ENCODE results near the gene XPR1. TPM values are rescaled to one million over a fixed set of nuclear protein-coding genes. Genes with fewer than 3 reads are reported as not detected.

Gene XPR1
- total RNA-seq, 1 donor from 2014 or later, result 12.0 TPM

DNA sequence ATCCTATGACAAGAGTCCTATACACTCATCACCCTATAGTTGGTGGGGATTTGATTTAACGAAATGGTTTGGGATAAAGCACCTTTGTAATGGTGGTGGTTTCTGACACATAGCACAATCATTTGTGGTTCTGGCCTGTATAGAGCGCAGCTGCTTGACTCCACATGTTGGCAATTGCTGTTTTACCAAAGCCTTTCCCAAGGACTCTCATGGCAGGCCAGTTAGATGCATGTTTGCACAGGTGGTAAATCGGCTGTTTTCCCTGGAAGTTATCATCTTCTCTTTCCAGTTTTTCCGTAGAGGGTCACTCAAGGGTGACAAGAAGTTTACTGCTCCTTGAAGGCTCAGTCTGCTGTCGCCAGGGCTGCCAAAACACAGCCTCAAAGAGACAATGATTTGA, 17.1 kb upstream of the XPR1 start:
- no peak for DNase-seq (ENCODE audit: extremely low spot score in 2 of 2)
- H3K27me3 ChIP-seq, result no peaks in the 10 kb centered on the region
- TF ChIP-seq POLR2AphosphoS5 (IDR thresholded peaks at IDR 0.05; ENCODE audit: insufficient read depth in 1 of 2, low read depth in 1 of 2), result no peak
- H3K27ac ChIP-seq, result no peak overlapping the region
- H3K9me3 ChIP-seq, result no peaks in the 10 kb centered on the region
- intact Hi-C loops (cut with DNase I), result no loop called here
- no peaks in the 10 kb centered on the region for H3K36me3 ChIP-seq
- no peaks in the 10 kb centered on the region for H3K4me1 ChIP-seq
- H3K4me3 ChIP-seq, result no peak overlapping the region

- Histone ChIP-seq H3K27me3 (no peaks in the 10 kb centered on the region), H3K36me3 (no peaks in the 10 kb centered on the region), H3K27ac (no peak overlapping the region), H3K4me1 (no peaks in the 10 kb centered on the region), H3K4me3 (no peak overlapping the region), H3K9me3 (no peaks in the 10 kb centered on the region)
- intact Hi-C loops (cut with DNase I), result no loop called here
- TF ChIP-seq POLR2A (IDR thresholded peaks at IDR 0.05) (no peak), CTCF (IDR thresholded peaks at IDR 0.05) (no peak), POLR2AphosphoS5 (IDR thresholded peaks at IDR 0.05; ENCODE audit: insufficient read depth in 1 of 2, low read depth in 1 of 2) (no peak)
- DNase-seq (ENCODE audit: extremely low spot score in 2 of 2), result no peak
Observed at GRCh38 chr1:180615493-180616290, 16.1 kb upstream of the XPR1 start.

DNA sequence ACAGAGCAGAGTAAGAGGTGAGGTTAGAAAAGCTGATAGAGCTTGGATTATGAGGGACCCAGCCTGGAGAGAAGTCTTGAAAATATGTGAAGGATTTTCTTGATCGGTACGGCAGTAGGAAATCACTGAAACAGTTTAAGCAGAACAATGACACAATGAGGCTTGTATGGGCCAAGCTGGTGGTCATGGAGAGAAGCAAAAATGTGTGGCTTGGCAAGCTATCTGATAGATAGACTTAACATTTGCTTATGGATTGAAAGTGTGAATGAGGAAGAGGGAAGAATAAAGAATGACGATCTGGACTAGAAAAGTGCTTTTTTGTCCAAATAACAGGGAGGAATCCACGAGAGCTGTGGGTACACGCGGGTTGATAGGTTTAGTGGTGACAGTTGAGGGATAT, 15.4 kb upstream of the XPR1 start:
- TF ChIP-seq POLR2AphosphoS5 (IDR thresholded peaks at IDR 0.05; ENCODE audit: insufficient read depth in 1 of 2, low read depth in 1 of 2) (no peak), CTCF (IDR thresholded peaks at IDR 0.05) (no peak), POLR2A (IDR thresholded peaks at IDR 0.05) (no peak)
- Histone ChIP-seq H3K9me3 (no peaks in the 10 kb centered on the region), H3K4me1 (no peaks in the 10 kb centered on the region), H3K4me3 (no peak overlapping the region), H3K27ac (no peak overlapping the region), H3K36me3 (no peaks in the 10 kb centered on the region), H3K27me3 (no peaks in the 10 kb centered on the region)
- intact Hi-C loops (cut with DNase I), result no loop called here
- DNase-seq (ENCODE audit: extremely low spot score in 2 of 2), result no peak

DNA sequence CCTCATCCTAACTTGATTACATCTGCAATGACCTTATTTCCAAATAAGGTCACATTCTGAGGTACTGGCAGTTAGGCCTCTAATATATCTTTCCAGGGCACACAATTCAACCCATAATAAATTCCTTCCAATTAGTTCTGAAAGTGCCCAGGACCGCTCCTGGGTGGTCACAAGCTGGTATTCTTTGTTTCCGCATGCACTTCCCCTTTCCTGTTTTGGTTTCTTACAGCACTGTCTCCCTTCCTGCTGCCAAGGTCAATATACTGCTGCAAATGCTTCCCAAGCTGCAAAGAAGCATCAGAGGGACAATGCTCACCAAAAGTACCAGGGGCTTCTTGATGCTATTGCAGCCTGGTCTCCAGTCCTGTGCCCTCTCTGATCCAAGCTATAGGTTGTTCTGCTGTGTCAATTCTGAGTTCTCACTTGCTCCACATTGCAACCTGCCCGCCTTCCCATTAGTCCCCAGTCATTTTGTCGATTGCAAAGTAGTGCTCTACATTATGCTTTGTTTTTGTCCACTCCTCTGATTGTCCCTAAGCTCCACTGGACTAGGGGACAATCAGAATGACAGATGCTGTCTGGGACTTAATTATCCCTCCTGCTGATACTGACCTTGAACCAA, 13.9 kb upstream of the XPR1 start:
- H3K27me3 ChIP-seq, result no peaks in the 10 kb centered on the region
- no peaks in the 10 kb centered on the region for H3K9me3 ChIP-seq
- H3K4me1 ChIP-seq, result no peaks in the 10 kb centered on the region
- H3K36me3 ChIP-seq, result no peaks in the 10 kb centered on the region
- no peak overlapping the region for H3K4me3 ChIP-seq
- intact Hi-C loops (cut with DNase I), result no loop called here
- no peak for DNase-seq (ENCODE audit: extremely low spot score in 2 of 2)
- no peak overlapping the region for H3K27ac ChIP-seq
- TF ChIP-seq POLR2A (IDR thresholded peaks at IDR 0.05), result no peak
- TF ChIP-seq CTCF (IDR thresholded peaks at IDR 0.05), result no peak
- TF ChIP-seq POLR2AphosphoS5 (IDR thresholded peaks at IDR 0.05; ENCODE audit: insufficient read depth in 1 of 2, low read depth in 1 of 2), result no peak

DNA sequence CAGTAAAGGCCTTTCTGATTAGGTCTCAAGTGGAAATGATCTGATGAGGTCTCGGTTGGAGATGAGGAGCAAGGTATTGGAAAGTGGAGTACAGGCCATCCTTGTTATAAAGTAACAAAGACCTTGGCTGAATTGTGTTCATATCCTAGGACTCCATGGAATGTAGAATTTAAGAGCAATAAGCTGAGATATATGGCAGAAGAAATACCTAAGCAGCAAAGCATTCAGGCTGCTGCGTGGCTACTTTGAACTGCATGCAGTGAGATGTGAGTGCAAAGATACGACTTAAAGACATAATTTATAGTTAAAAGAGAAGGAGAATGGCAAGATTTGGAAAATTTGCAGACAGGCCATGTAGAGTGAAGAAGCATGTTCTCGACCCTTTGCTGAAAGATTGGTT, 11.2 kb upstream of the XPR1 start:
- H3K27ac ChIP-seq, result no peak overlapping the region
- no peaks in the 10 kb centered on the region for H3K4me1 ChIP-seq
- no peaks in the 10 kb centered on the region for H3K27me3 ChIP-seq
- H3K9me3 ChIP-seq, result no peaks in the 10 kb centered on the region
- no peak for DNase-seq (ENCODE audit: extremely low spot score in 2 of 2)
- no peak overlapping the region for H3K4me3 ChIP-seq
- no peaks in the 10 kb centered on the region for H3K36me3 ChIP-seq
- intact Hi-C loops (cut with DNase I), result loop anchor here (10.0 kb wide), 1 partner anchor 96 kb away; no protein-coding TSS in a partner anchor
- TF ChIP-seq POLR2AphosphoS5 (IDR thresholded peaks at IDR 0.05; ENCODE audit: insufficient read depth in 1 of 2, low read depth in 1 of 2), result no peak
- no peak for TF ChIP-seq POLR2A (IDR thresholded peaks at IDR 0.05)
- no peak for TF ChIP-seq CTCF (IDR thresholded peaks at IDR 0.05)
